Measurements from ENCODE around the gene SRP14.
"Not testable (repeated sequence)": the region's sequence is repeated elsewhere in the genome, so short reads cannot be mapped to it uniquely, and the experiment has no call there.

The SRP14 gene

DNA sequence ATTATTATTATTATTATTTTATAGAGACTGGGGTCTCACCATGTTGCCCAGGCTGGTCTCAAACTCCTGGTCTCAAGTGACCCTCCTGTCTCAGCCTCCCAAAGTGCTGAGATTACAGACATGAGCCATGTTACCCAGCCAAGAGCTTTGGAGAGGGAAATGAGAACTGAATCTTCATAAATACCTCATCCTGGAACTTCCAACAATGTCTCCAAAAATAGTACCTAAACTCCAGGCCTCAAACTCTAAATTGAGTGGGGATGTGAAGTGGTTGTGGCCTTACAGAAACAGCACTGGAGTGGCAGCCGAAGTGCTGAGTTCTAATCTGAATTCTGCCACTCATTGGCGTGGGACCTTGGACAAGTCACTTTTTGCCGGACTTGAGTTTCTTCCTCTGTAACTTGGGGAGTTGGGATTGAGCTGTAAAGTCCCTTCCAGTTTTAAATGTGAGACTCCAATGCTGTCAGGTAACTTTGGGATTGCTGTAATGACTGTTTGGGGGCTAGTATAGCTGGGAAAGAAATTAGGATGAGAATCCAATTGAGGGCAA, 10.0 kb upstream of the SRP14 start:
- DNase-seq, result no peak

- DNase-seq, result peak; percentile 27
Observed at GRCh38 chr15:40048211-40048792, 9.3 kb upstream of the SRP14 start.

GRCh38 chr15:40047415-40048210, 8.6 kb upstream of the SRP14 start:
- DNase-seq, result peak; percentile 63

DNA sequence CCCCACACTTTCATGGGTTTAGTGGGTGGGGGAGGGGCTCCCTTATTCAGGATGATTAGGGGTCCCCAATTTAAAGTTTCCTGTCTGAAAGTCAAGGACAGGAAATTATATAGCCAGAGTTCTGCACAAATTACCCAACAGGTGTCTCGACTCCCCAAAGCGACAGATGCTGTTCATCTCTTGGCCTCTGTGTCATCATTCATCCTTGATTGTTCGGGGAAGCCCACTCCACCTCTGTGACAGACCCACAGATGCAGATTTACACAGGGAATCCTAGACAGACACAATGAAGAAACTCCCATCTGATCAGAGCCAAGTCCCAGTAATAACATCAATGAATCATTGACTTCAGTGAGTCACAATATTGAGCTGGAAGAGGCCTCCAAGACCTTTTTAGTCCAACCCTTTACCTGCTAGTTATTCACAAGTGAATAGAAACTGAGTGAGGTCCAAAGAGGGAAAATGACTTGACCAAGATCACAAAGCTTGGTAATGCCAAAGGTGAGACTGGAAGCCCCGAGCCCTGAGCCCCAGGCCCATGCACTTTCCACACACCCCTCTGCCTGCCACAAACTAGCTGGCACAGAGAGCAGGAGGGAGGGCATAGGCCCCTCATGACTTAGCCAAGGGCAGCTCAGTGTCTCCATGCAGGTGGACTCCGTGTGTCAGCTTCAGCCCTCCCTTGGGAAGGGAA, 7.9 kb upstream of the SRP14 start:
- DNase-seq, result peak; percentile 22

DNA sequence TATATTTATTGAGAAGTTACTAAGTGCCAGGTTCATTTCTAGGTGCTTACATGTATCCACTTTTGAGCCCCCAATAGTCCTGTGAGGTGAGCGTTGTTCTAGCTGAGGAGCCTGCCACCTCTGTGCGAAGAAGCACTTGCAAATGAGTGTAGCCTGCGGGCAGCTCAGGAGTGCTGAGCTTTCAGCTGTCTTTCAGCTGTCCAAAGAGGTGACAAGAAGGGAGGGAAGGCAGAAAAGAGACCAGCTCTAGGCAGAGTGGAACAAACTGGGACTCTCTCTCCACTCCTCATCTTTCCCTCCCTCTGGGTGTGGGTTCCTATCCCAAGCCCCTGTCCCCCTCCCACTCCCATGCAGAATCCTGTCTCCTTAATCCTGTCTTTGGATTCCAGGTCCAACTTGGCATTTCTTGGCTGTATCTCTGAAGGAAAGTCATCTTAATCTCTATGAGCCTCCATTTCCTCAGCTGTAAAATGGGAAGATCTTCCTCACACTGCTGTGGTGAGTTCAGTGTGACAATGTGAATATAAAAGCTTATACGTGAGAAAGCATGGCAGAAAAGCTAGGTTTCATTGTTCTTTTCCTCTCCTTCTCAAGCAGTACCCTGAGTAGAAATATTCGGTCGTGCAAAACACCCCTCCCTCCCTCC, 6.7 kb upstream of the SRP14 start:
- DNase-seq, result no peak

DNA sequence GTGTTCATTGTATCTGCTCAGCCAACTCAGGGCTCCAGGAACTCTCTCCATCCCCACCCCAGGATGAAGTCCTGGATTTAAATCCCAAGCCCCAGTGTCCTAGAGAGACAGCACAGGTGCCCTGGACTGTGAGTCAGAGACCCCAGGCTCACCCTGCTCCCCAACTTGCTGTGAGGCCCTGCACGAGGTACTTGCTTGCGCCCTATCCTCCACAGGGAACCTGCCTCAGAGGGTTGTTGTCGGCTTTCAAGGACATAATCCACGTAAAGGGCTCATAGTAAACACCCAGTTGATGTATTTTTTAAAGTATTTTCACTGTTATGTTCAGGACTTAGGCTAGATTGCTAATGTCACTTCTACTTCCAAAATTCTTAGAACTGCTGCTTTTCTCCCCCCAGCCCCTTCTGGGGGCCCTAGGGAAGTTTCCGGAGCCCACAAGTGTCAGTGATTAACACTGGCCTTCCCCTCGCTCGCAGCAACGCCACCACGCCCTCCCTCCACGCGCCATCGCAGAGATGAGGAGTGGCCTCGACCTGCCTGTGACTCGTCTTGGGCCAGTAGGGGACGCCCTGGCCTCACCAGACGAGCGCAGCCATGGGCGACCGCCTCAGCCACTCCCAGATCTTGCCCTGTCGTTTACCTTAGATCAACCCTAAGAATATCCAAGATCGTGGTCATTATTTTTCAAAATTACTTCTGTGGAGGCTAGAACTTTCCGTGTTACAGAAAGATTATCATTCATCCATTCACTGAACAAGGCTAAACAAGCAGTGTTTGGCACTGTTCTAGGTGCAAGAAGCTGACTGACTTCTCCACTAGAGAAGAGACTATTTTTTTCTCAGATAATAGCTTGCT, 6.0 kb upstream of the SRP14 start:
- DNase-seq, result peak; percentile 90

- no peak for DNase-seq
Observed at GRCh38 chr15:40043927-40044716, 5.1 kb upstream of the SRP14 start.

DNA sequence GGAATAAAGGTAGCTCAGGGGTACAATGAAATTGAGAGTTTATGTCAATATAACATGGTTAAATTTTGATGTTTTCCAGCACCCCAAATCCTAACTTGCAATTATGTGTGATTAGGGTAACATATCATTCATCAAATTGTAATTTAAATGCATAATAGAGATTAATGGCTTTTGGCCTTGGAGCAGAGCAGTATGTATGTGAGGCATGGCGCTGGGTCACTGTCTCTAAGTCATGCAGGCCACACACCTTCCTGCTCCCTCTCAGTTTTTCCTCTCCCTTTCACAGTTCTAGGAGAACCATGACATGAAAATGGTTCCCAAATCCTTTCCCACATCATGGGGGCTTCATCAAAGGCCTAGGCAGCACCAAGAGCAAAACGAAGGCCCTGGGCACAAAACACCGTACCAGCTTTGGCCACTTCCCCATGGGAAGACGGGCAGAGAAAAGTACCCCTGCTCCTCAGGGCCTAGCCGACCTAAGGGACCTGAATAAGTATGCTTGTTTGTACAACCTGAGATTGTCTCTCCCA, 3.9 kb upstream of the SRP14 start:
- DNase-seq, result no peak

GRCh38 chr15:40040770-40041169, 1.8 kb upstream of the SRP14 start:
- DNase-seq, result no peak

- DNase-seq, result no peak
Observed at GRCh38 chr15:40040293-40040635, 1.3 kb upstream of the SRP14 start.

DNA sequence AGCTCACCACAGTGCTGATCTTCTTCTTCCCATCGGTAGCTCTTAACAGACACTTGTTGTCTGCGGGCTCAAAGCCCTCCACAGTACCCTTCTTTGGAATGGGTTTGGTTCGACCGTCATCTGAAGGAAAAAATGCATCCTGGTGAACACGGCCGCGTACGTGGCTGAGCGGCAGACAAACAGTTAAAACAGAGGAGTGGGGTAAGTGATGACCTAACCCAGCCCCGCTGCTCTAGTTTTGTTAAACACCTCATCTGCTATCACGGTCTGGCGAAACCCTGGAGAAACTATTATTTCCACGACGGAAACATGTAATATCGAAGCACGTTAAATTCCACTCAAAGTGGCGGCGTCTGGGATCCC, 725 bp downstream of the SRP14 start:
- no peak for DNase-seq

- no peak for DNase-seq
Observed at GRCh38 chr15:40037721-40038120, 1.3 kb downstream of the SRP14 start.

- DNase-seq, result not testable (repeated sequence)
Observed at GRCh38 chr15:40035182-40035581, 3.8 kb downstream of the SRP14 start.

DNA sequence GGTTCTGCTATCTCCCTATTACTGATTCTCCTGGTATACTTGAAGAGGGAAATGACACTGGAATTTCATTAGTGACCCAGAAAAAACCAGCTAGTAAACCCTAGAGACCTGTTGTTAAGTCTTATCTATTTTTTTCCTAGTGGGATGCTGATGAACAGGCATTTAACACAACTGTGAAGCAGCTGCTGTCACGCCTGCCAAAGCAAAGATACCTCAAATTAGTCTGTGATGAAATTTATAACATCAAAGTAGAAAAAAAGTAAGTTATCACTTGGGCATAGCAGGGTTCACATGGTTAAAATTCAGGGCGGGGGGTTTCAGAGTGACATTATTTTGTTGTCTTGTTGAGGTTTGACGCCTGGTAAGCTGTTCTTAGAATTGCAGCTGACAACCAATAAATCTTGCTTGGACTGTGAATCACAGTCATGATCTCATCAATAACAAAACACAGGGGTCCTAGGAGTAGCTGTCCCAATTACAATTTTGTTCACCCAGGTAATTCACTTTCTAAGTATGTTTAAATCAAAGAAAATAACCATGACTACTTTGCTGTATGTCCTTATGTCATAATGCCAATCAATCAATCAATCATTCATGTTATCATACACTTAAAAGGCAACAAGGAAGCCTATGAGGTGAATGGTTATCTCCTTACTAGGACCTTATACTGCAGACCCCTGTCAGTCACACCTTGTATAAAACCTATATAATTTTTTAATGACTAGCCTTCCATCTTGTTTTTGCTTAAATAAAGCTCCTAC, 4.6 kb downstream of the SRP14 start:
- DNase-seq, result no peak

GRCh38 chr15:40032125-40032839, 6.7 kb downstream of the SRP14 start:
- DNase-seq, result no peak

GRCh38 chr15:40031300-40031699, 7.7 kb downstream of the SRP14 start:
- DNase-seq, result no peak

- peak; percentile 22 for DNase-seq
Observed at GRCh38 chr15:40029979-40030893, 8.7 kb downstream of the SRP14 start.

- no peak for DNase-seq
Observed at GRCh38 chr15:40028853-40029252, 10.1 kb downstream of the SRP14 start.

DNA sequence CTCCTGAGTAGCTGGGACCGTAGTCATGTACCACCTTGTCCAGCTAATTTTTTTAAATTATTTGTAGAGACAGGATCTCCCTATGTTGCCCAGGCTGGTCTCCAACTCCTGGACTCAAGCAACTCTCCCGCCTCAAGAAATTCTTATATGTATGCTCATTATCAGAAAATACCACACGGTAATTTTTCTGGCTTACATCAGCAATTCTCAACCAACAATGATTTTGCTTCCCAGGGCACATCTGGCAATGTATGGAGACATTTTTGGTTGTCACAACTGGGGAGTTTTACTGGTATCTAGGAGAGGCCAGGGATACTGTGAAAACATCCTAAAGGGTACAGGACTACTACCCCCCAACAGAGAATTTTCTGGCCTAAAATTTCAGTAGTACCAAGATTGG, 10.8 kb downstream of the SRP14 start:
- DNase-seq, result no peak

Measured in stimulated activated CD4-positive, alpha-beta T cell treated with anti-CD3 and anti-CD28 coated beads, Interleukin-4, amount 100 ng/mL, for 1 hour (primary cell).